T-helper 2 cell treated with Interferon-gamma antibody and Interleukin-4, amounts not matched to agents 100 ng/mL and 5 ng/mL, for 36 hours (primary cell): ENCODE data around the gene ACBD5. TPM values are rescaled to one million over a fixed set of nuclear protein-coding genes. Genes with fewer than 3 reads are reported as not detected.
"Not testable (repeated sequence)": the region's sequence is repeated elsewhere in the genome, so short reads cannot be mapped to it uniquely, and the experiment has no call there.

Experiments
- intact Hi-C: fragments of 100-400 bp; cut with micrococcal nuclease; formaldehyde crosslinking; loops from one replicate; pipeline ENCODE4 v1.15.1; 2023
- total RNA-seq: library from RNA; stranded (reverse); gene quantifications from 2 replicates; pipeline ENCODE4 v1.2.3, GENCODE V29; 2022

ACBD5 gene
- total RNA-seq, 1 donor from 2014 or later: 19.5 TPM

- intact Hi-C loops: loop anchor here (1.0 to 5.0 kb wide), 9 partner anchors 10 to 1125 kb away; partner anchors contain the start of genes MPP7, PDSS1 and YME1L1
Measured at GRCh38 chr10:27241652-27242472, 1.3 kb upstream of the ACBD5 start.

GRCh38 chr10:27241010-27241651, 534 bp upstream of the ACBD5 start:
- intact Hi-C loops: loop anchor here (5.0 kb wide), 5 partner anchors 121 to 1126 kb away; partner anchors contain the start of gene PDSS1

GRCh38 chr10:27237531-27237930, 3.1 kb downstream of the ACBD5 start:
- intact Hi-C loops: not testable (repeated sequence)

- intact Hi-C loops: not testable (repeated sequence)
Measured at GRCh38 chr10:27236589-27237128, 3.9 kb downstream of the ACBD5 start.

DNA sequence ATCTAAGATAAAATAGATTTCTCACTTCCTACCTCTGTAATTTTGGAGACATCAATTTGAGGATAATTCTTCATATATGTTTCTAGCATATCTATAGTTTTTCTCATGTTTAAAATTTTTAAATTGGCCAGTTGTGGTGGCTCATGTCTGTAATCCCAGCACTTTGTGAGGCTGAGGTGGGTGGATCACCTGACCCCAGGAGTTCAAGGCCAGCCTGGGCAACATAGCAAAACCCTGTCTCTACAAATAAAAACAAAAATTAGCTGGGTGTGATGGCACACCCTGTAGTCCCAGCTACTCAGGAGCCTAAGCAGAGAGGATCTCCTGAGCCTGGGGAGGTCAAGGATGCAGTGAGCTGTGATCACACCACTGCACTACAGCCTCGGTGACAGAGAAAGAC, 4.9 kb downstream of the ACBD5 start:
- intact Hi-C loops: no loop called here

- intact Hi-C loops: no loop called here
Measured at GRCh38 chr10:27230022-27230421, 10.6 kb downstream of the ACBD5 start.

- intact Hi-C loops: no loop called here
Measured at GRCh38 chr10:27225642-27226257, 14.8 kb downstream of the ACBD5 start.

GRCh38 chr10:27225011-27225590, 15.5 kb downstream of the ACBD5 start:
- intact Hi-C loops: no loop called here

GRCh38 chr10:27223964-27224363, 16.6 kb downstream of the ACBD5 start:
- intact Hi-C loops: loop anchor here (1.0 kb wide), 1 partner anchor 136 kb away; no protein-coding TSS in a partner anchor

GRCh38 chr10:27207350-27207749, 33.2 kb downstream of the ACBD5 start:
- intact Hi-C loops: no loop called here

- intact Hi-C loops: no loop called here
Measured at GRCh38 chr10:27203806-27204205, 36.8 kb downstream of the ACBD5 start.

DNA sequence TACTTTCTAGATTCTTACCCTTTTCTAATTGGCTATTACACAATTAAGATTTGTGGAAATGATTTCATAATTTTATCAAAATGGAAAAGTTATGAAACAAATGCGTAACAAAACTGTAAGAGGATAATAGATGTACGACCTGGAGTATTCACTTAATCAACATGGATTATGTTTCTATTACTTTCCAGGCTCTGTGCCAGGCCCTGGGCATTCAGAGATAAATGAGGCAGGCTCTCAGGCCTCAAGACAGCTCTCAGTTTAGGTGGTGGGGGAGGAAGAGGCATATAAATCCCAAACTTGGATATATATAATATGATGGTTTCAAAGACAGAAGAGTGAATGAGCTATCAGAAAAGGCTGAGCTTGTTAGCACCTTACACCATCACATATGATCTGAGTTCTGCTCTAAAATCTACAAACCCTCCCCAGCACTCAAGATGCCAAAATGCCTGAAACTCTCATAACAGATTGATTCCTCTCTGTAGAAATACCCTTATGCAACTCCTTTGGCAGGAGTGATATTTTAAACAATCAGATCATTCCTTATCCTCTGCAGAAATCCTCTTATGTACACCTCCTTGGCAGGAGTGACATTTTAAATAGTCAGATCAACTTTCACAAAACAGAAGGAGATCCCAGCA, 42.5 kb downstream of the ACBD5 start:
- intact Hi-C loops: no loop called here

- intact Hi-C loops: no loop called here
Measured at GRCh38 chr10:27192284-27192683, 48.3 kb downstream of the ACBD5 start.

GRCh38 chr10:27190508-27190907, 50.1 kb downstream of the ACBD5 start:
- intact Hi-C loops: no loop called here

- intact Hi-C loops: no loop called here
Measured at GRCh38 chr10:27188897-27189296, 51.7 kb downstream of the ACBD5 start.

GRCh38 chr10:27188259-27188658, 52.3 kb downstream of the ACBD5 start:
- intact Hi-C loops: no loop called here

GRCh38 chr10:27169849-27170248, 70.7 kb downstream of the ACBD5 start:
- intact Hi-C loops: no loop called here

DNA sequence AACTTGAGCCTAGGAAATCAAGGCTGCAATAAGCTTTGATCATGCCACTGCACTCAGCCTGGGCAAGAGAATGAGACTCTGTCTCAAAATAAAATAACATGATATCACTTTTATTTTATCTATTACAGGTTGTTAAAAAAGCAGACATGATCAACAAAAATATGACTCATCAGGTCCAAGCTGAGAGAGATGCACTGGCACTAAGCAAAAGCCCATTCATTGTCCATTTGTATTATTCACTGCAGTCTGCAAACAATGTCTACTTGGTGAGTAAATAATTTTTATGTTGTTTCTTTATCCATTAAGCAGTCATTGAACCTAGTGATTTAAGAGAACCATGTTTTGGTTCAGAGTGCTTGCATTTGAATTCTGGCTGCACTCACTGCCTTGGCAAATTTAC, 82.2 kb downstream of the ACBD5 start:
- intact Hi-C loops: loop anchor here (10.0 kb wide), 2 partner anchors 434 to 674 kb away; no protein-coding TSS in a partner anchor

DNA sequence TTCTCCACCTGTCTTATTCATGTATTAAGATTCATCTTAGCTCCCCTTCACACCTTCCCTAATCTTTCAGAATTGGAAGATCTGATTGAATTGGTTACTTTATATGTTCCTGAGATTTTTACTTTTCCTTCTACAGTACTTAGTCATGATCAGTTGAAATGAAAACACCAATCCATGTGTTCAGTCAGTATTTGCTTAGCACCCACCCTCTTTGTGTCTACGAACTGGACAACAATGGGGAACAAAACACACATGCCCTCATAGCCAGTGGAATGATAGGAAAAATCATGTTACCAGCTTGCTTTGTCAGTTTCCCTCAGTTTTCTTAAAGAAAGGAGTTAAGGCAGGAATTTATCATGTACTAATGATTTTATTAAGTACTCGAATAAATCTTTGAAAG, 83.4 kb downstream of the ACBD5 start:
- intact Hi-C loops: loop anchor here (10.0 kb wide), 2 partner anchors 432 to 672 kb away; no protein-coding TSS in a partner anchor

- intact Hi-C loops: loop anchor here (10.0 kb wide), 2 partner anchors 432 to 672 kb away; no protein-coding TSS in a partner anchor
Measured at GRCh38 chr10:27156566-27156965, 84.0 kb downstream of the ACBD5 start.
